ENCODE data around the gene TRIML1. TPM values are rescaled to one million over a fixed set of nuclear protein-coding genes. Genes with fewer than 3 reads are reported as not detected.

TRIML1 gene
- total and polyA plus RNA-seq, 2 donors (not counting 1 experiment from before 2014, with no cell fraction given): not detected

DNA sequence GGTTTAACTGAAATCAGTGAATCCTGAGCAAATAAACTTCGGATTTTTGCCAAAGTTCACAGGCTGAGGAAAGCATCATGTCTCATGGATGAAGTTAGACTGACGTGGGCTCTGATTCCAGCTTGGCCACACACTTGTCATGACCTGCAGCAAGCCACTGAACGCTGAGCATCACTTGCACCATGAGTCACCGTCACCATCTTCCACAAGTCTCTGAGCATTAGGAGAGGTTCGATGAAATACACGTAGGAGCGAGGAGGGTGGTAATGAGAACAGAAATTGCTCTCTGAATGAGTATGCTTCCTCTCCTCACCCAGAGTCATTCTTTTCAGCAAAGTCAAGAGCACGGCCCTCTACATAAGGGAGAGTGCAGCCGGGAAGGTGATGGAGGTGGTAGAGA lies 26.1 kb upstream of the TRIML1 start:
- ATAC-seq (ENCODE audit: low read depth): no peak
- Histone ChIP-seq H3K27ac (ENCODE audit: low read length in 2 of 2) (no peak overlapping the region), H3K36me3 (replicated peaks in 1 of 2; ENCODE audit: control extremely low read depth in 1 of 2, control insufficient read depth in 1 of 2, extremely low read depth in 1 of 2, insufficient read depth in 2 of 2, low read length in 1 of 2) (no peaks in the 10 kb centered on the region), H3K9me3 (ENCODE audit: control extremely low read depth in 1 of 3, control insufficient read depth in 2 of 3, insufficient read depth in 1 of 3, low read length in 2 of 3) (peaks cover 0 to 16% (median 0%) of the 10 kb centered on the region in 3 donors), H3K4me2 (replicated peaks; ENCODE audit: low read depth, low read length, poor library complexity, severe bottlenecking) (no peak overlapping the region), H4K20me1 (ENCODE audit: control insufficient read depth, insufficient read depth, low read length, poor library complexity, severe bottlenecking) (no peaks in the 10 kb centered on the region), H3K79me2 (ENCODE audit: control insufficient read depth, insufficient read depth, low read length) (no peaks in the 10 kb centered on the region), H3K9ac (ENCODE audit: low read length) (no peak overlapping the region), H3K4me1 (ENCODE audit: control insufficient read depth in 2 of 2, insufficient read depth in 2 of 2, low read length in 2 of 2) (no peaks in the 10 kb centered on the region), H3K27me3 (replicated peaks in 1 of 4; ENCODE audit: control extremely low read depth in 1 of 4, control insufficient read depth in 3 of 4, insufficient read depth in 4 of 4, low read length in 3 of 4) (no peaks in the 10 kb centered on the region), H2AFZ (ENCODE audit: insufficient read depth, low read depth, low read length, poor library complexity, severe bottlenecking) (no peak overlapping the region), H3K4me3 (ENCODE audit: control extremely low read depth in 1 of 5, extremely low read depth in 1 of 5, insufficient read depth in 1 of 5, low read depth in 2 of 5, low read length in 4 of 5) (no peak overlapping the region)
- WGBS (ENCODE audit: insufficient coverage): 78% methylated on average over 6 of the region's 9 CpGs
- POLR2A ChIA-PET: no interaction called here
- H3K27me3 Mint-ChIP-seq: no peaks in the 10 kb centered on the region
- CTCF ChIA-PET: no interaction called here
- TF ChIP-seq, protein P1, sequence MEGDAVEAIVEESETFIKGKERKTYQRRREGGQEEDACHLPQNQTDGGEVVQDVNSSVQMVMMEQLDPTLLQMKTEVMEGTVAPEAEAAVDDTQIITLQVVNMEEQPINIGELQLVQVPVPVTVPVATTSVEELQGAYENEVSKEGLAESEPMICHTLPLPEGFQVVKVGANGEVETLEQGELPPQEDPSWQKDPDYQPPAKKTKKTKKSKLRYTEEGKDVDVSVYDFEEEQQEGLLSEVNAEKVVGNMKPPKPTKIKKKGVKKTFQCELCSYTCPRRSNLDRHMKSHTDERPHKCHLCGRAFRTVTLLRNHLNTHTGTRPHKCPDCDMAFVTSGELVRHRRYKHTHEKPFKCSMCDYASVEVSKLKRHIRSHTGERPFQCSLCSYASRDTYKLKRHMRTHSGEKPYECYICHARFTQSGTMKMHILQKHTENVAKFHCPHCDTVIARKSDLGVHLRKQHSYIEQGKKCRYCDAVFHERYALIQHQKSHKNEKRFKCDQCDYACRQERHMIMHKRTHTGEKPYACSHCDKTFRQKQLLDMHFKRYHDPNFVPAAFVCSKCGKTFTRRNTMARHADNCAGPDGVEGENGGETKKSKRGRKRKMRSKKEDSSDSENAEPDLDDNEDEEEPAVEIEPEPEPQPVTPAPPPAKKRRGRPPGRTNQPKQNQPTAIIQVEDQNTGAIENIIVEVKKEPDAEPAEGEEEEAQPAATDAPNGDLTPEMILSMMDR (IDR thresholded peaks at IDR 0.05): no peak
- TF ChIP-seq EZH2 (IDR thresholded peaks at IDR 0.05; ENCODE audit: borderline replicate concordance, insufficient read depth, low read depth, low read length, poor library complexity, severe bottlenecking): no peak
- H3K4me3 Mint-ChIP-seq: no peak overlapping the region
- no peak overlapping the region for H3K27ac Mint-ChIP-seq
- no peaks in the 10 kb centered on the region for H3K4me1 Mint-ChIP-seq
- intact Hi-C loops (cut with micrococcal nuclease): no loop called here
- H3K9me3 Mint-ChIP-seq (ENCODE audit: insufficient read depth): peaks cover 5% of the 10 kb centered on the region
- DNase-seq: no peak

DNA sequence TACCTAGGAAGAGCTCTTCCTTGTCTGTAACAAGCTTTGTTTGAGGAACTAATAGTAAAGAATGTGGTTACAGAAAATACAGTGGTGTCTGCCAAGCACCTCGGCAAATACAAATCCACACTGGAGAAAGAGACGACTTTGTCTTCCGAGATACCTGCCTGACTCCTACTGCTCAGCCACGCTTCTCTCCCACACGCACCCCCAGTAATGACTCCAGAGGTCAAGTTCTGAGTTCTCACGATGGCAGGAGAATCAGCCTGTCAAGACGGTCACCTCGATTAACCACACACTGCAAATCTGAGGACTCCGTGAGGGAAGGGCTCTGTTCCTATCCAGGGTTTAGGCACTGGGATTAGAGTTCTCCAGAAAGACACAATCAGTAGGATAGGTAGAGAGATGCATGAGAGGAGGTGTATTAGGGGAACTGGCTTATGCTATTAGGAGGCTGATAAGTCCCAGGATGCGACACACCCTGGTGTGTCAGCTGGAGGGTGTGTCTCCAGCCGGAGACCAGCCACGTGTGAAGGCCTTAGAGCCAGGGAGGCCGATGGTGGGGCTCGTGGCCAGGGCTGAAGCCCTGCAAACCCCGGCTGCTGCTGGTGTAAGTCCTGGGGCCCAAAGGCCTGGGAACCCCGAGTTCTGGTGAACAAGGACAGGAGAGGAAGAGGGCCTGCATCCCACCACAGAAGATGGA lies 21.5 kb upstream of the TRIML1 start:
- Histone ChIP-seq H3K4me3 (ENCODE audit: control extremely low read depth in 1 of 5, extremely low read depth in 1 of 5, insufficient read depth in 1 of 5, low read depth in 2 of 5, low read length in 4 of 5) (no peak overlapping the region), H3K9ac (ENCODE audit: low read length) (no peak overlapping the region), H4K20me1 (ENCODE audit: control insufficient read depth, insufficient read depth, low read length, poor library complexity, severe bottlenecking) (no peaks in the 10 kb centered on the region), H3K27ac (ENCODE audit: low read length in 2 of 2) (no peak overlapping the region), H3K4me2 (replicated peaks; ENCODE audit: low read depth, low read length, poor library complexity, severe bottlenecking) (no peak overlapping the region), H3K36me3 (replicated peaks in 1 of 2; ENCODE audit: control extremely low read depth in 1 of 2, control insufficient read depth in 1 of 2, extremely low read depth in 1 of 2, insufficient read depth in 2 of 2, low read length in 1 of 2) (no peaks in the 10 kb centered on the region), H3K9me3 (ENCODE audit: control extremely low read depth in 1 of 3, control insufficient read depth in 2 of 3, insufficient read depth in 1 of 3, low read length in 2 of 3) (peaks cover 0 to 23% (median 0%) of the 10 kb centered on the region in 3 donors), H3K27me3 (replicated peaks in 1 of 4; ENCODE audit: control extremely low read depth in 1 of 4, control insufficient read depth in 3 of 4, insufficient read depth in 4 of 4, low read length in 3 of 4) (no peaks in the 10 kb centered on the region), H2AFZ (ENCODE audit: insufficient read depth, low read depth, low read length, poor library complexity, severe bottlenecking) (no peak overlapping the region), H3K4me1 (ENCODE audit: control insufficient read depth in 2 of 2, insufficient read depth in 2 of 2, low read length in 2 of 2) (no peaks in the 10 kb centered on the region), H3K79me2 (ENCODE audit: control insufficient read depth, insufficient read depth, low read length) (no peaks in the 10 kb centered on the region)
- ChIA-PET POLR2A (no interaction called here), CTCF (no interaction called here)
- WGBS (ENCODE audit: insufficient coverage): 86% methylated on average over 16 of the region's 16 CpGs
- Mint-ChIP-seq H3K27me3 (no peaks in the 10 kb centered on the region), H3K27ac (no peak overlapping the region), H3K4me1 (no peaks in the 10 kb centered on the region), H3K4me3 (no peak overlapping the region), H3K9me3 (ENCODE audit: insufficient read depth) (peaks cover 13% of the 10 kb centered on the region)
- intact Hi-C loops (cut with micrococcal nuclease): no loop called here
- DNase-seq (no peak), ATAC-seq (ENCODE audit: low read depth) (no peak)
- TF ChIP-seq, protein P1 (IDR thresholded peaks at IDR 0.05): no peak
- no peak for TF ChIP-seq EZH2 (IDR thresholded peaks at IDR 0.05; ENCODE audit: borderline replicate concordance, insufficient read depth, low read depth, low read length, poor library complexity, severe bottlenecking)

Data from B cell (primary cell).